ENCODE measurements around the gene RAB21. TPM values are rescaled to one million over a fixed set of nuclear protein-coding genes. Genes with fewer than 3 reads are reported as not detected.

The RAB21 gene
- total and polyA plus RNA-seq, 10 donors: 5.7 to 75.4 (median 27.9) TPM

- 34 to 49% (median 46%) methylated on average over 4 of the region's 4 CpGs for WGBS, 5 donors
- no peak for DNase-seq
- TF ChIP-seq POLR2A (IDR thresholded peaks at IDR 0.05) (no peak), CTCF (IDR thresholded peaks at IDR 0.05 in 8 of 11, conservative IDR thresholded peaks at IDR 0.05 in 3 of 11) (no peak), POLR2AphosphoS5 (IDR thresholded peaks at IDR 0.05) (no peak)
- Histone ChIP-seq H3K27ac (peak overlapping the region in 2 of 8 donors; percentile 3 to 15), H3K27me3 (replicated peaks in 1 of 7) (no peaks in the 10 kb centered on the region), H3K36me3 (peaks cover 2 to 88% (median 28%) of the 10 kb centered on the region in 6 donors), H3K4me1 (peaks cover 0 to 53% (median 22%) of the 10 kb centered on the region in 6 donors), H3K9me3 (no peaks in the 10 kb centered on the region), H3K4me3 (no peak overlapping the region)
- intact Hi-C loops (cut with DNase I; ENCODE audit: low total_unique reads): loop anchor here (10.0 kb wide), 1 partner anchor 53 kb away; the partner anchor contains the start of gene TBC1D15
These were observed 27.4 kb downstream of the RAB21 start for GRCh38 chr12:71782017-71782416.

GRCh38 chr12:71786829-71787228, 32.2 kb downstream of the RAB21 start:
- Histone ChIP-seq H3K27ac (peak overlapping the region in 2 of 8 donors; percentile 45 to 46), H3K27me3 (replicated peaks in 1 of 7) (no peaks in the 10 kb centered on the region), H3K9me3 (no peaks in the 10 kb centered on the region), H3K36me3 (peaks cover 2 to 87% (median 25%) of the 10 kb centered on the region in 6 donors), H3K4me1 (peaks cover 0 to 50% (median 12%) of the 10 kb centered on the region in 6 donors), H3K4me3 (no peak overlapping the region)
- no peak for DNase-seq
- WGBS, 5 donors: 55 to 83% (median 69%) methylated on average over 1 of the region's 1 CpG
- TF ChIP-seq POLR2AphosphoS5 (IDR thresholded peaks at IDR 0.05): no peak
- TF ChIP-seq CTCF (IDR thresholded peaks at IDR 0.05 in 8 of 11, conservative IDR thresholded peaks at IDR 0.05 in 3 of 11): no peak
- no peak for TF ChIP-seq POLR2A (IDR thresholded peaks at IDR 0.05)
- intact Hi-C loops (cut with DNase I; ENCODE audit: low total_unique reads): loop anchor here (10.0 kb wide), 1 partner anchor 48 kb away; the partner anchor contains the start of gene TBC1D15

GRCh38 chr12:71787580-71787979, 32.9 kb downstream of the RAB21 start:
- WGBS, 5 donors: 10 to 45% (median 21%) methylated on average over 1 of the region's 1 CpG

More at GRCh38 chr12:71787580-71787979, 32.9 kb downstream of the RAB21 start:
- H3K9me3 ChIP-seq: no peaks in the 10 kb centered on the region
- peaks cover 0 to 42% (median 8%) of the 10 kb centered on the region in 6 donors for H3K4me1 ChIP-seq
- peak overlapping the region in 6 of 8 donors; percentile 2 to 57 (median 42) for H3K27ac ChIP-seq
- H3K36me3 ChIP-seq: peaks cover 2 to 87% (median 25%) of the 10 kb centered on the region in 6 donors
- no peak for TF ChIP-seq POLR2A (IDR thresholded peaks at IDR 0.05)
- TF ChIP-seq POLR2AphosphoS5 (IDR thresholded peaks at IDR 0.05): no peak
- TF ChIP-seq CTCF (IDR thresholded peaks at IDR 0.05 in 8 of 11, conservative IDR thresholded peaks at IDR 0.05 in 3 of 11): no peak
- DNase-seq: no peak
- H3K27me3 ChIP-seq (replicated peaks in 1 of 7): no peaks in the 10 kb centered on the region
- intact Hi-C loops (cut with DNase I; ENCODE audit: low total_unique reads): loop anchor here (10.0 kb wide), 1 partner anchor 47 kb away; the partner anchor contains the start of gene TBC1D15
- no peak overlapping the region for H3K4me3 ChIP-seq
